ENCODE results near the gene SNX15.

Gene SNX15

GRCh38 chr11:65084598-65085375 is 57.5 kb downstream of the SNX15 start:
- no peak for DNase-seq (ENCODE audit: low read depth)

GRCh38 chr11:65085446-65085845 is 58.2 kb downstream of the SNX15 start:
- DNase-seq (ENCODE audit: low read depth) = no peak

GRCh38 chr11:65086809-65087208 is 59.6 kb downstream of the SNX15 start:
- DNase-seq (ENCODE audit: low read depth) = no peak

- no peak for DNase-seq (ENCODE audit: low read depth)
Observed at GRCh38 chr11:65087216-65087615, 60.0 kb downstream of the SNX15 start.

GRCh38 chr11:65087827-65088226 is 60.6 kb downstream of the SNX15 start:
- no peak for DNase-seq (ENCODE audit: low read depth)

- no peak for DNase-seq (ENCODE audit: low read depth)
Observed at GRCh38 chr11:65089621-65090020, 62.4 kb downstream of the SNX15 start.
